ENCODE results near the gene HLA-G.

DNA sequence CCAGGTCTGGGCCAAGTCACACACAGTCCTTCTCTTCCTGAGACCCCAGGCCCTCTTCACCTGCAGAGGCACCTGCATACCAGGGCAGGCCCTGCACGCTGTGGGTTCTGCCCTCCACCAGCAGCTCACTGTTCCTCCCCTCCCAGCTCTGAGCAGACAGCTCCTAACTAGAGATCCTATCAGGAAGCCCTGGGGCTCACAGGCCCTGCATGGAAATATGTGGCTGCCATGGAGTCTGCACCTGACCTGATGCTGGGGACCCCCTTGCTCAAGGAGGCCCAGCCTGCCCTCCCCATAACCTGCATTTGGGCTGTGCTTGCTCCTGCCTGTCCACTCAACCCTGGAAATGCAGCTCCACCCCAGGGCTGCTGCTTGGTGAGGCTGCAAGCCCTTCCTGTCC lies 14.6 kb upstream of the HLA-G start:
- TF ChIP-seq CTCF (IDR thresholded peaks at IDR 0.05) (no peak), POLR2A (IDR thresholded peaks at IDR 0.05) (no peak)

Data from prostate gland (tissue), 2 donors.